Activated gamma-delta T cell treated with anti-CD3 and anti-CD28 coated beads, Interleukin-2, amount 50 U/mL, for 16 hours (primary cell): Measurements from ENCODE around the gene PROB1.
A peak's percentile ranks its signal among the peaks of the same experiment; 100 is the strongest.
"Not testable (repeated sequence)": the region's sequence is repeated elsewhere in the genome, so short reads cannot be mapped to it uniquely, and the experiment has no call there.

Experiments
- DNase-seq: peaks from one replicate; pipeline ENCODE4 v3.0.0-alpha.2; 2020; ENCODE audit warnings: low read depth

The PROB1 gene

DNA sequence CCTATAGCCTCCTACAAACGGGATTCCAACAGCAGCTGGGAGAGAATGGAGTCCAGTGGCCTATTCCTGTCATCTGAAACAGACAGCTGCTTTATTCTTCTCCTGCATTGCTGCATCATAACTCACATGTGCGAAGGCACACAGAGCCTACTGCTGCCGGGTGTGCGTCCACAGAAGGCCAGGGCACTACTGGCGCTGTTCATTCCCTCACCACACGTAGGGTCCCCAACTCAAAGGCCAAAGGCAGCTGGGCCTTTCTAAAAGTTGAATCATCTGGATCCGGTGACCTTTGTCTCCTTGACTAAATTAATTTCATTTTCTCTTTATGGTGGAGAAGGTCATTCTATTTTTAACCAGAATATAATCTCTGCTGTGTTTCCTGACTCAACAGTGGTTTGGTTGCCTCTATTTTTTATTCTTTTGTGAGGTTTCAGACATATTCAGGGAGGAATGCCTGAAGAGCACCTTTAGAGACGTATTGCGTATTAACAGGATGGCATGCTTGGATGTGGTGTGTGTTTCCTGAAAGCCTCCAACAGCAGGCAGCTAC, 19.8 kb upstream of the PROB1 start:
- DNase-seq = no peak

DNA sequence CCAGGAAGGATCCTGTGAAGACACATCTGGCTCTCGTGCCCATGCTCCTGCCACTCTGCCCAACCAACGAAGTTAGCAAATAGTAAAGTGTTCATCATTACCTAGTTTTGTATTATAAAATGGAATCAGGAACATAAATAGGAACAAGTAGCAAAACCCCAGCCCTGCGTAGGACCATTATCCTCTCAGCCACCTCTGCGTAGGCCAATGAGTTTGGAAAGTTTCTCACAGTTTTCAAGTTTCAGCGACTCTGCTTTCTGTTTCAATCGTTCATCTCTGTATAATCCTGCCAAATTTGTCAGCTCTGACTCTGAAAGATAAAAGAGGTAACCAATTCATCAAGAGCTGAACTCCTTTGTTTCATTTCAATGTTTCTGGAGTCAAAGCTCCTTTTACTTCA, 19.1 kb upstream of the PROB1 start:
- no peak for DNase-seq

DNA sequence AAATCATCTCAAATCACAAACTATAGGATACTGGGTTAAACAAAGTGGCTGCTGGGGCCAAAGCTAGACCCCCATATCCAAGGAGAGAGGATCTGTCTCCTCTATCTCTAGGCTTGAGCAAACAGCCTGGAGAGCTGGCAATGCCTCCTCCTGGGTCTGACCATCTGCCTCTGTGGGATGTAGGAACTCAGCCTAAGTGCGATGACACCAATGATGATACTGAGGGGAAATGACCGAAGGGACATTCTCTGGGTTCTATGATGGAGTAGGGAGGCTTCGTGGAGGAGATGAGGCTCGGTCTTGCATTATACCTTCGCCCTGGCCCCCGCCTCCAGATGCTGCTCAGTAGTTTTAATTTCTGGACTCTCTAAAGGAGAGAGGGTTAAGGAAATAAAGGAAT, 18.2 kb upstream of the PROB1 start:
- no peak for DNase-seq

DNA sequence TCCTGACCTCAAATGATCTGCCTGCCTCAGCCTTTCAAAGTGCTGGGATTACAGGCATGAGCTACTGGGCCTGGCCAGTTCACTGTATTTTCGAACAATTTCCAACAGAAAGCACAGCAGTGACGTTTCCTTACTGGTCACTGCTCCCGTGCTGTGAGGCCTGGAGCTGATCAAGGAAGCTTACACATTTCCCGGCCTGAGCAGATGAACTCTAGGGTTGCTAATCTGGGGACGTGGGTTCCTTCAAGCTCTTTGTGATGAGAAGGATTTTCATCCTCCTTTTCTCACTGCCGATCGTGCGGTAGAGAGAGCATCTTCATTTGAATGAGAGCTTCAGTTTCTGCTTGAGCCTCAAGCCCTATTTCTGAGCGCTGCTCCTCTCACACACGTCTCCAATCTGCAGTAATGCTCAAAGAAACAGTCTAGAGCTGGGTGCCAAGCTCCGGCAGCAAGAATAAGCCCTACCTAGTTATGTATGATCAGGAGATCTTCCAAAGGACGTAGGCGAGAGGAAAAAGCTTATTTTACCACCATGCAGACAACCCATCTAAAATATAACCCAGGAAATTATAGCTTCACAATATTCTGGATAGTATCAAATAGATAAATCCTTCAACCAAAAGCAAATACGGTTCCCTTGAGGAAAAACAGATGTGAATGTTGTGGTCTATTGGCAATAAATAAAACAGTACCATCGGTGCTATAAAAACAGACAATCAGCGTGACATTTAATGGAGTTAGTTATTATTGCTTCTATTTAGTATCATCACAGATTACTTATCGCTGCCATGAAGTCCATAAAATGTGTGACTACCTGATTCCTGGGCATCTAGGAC, 16.3 kb upstream of the PROB1 start:
- no peak for DNase-seq

DNA sequence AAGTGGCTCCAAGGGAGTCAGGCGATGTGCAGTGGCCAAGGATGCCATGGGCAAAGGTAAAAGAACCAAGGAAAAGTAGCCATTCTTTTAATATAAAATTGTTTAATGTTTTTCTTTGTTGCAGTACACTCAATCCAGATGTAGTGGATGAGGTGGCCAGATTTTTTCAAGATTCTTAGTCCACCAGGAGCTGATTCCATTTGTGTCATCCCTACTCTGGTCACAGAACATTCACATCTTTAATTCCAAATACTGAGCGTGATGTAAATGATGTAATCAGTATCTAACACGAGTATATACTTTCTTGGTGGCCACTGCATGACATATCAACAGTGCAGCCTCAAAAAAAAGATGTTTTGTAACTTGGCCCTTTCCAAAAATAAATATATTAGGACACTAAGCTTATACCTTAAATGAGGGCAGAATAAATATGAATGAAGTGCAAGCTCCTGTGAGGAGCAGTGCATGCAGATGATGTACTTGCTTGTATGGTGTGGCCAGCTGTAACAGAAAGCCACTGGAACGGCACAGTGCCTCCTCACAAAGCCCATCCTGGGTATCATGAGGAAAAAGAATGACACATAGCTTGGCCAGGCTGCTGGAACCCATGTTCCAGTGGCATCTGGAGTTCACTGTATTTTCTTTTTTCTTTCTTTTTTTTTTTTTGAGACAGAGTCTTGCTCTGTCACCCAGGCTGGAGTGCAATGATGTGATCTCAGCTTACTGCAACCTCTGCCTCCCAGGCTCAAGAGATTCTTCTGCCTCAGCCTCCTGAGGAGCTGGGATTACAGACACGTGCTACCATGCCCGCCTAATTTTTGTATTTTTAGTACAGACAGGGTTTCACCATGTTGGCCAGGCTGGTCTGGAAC, 15.5 kb upstream of the PROB1 start:
- no peak for DNase-seq

DNA sequence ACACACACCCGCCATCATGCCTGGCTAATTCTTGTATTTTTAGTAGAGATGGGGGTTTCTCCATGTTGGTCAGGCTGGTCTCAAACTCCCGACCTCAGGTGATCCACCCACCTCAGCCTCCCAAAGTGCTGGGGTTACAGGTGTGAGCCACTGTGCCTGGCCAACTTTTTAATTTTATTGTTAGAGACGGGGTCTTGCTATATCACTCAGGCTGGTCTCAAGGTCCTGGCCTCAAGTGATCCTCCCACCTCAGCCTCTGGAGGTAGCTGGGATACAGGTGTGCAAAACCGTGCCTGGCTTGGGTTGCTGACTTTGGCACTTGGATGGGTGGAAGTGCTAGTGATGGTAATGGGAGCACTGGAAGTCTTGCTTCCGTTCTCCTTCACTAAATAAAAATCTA, 14.2 kb upstream of the PROB1 start:
- not testable (repeated sequence) for DNase-seq

DNA sequence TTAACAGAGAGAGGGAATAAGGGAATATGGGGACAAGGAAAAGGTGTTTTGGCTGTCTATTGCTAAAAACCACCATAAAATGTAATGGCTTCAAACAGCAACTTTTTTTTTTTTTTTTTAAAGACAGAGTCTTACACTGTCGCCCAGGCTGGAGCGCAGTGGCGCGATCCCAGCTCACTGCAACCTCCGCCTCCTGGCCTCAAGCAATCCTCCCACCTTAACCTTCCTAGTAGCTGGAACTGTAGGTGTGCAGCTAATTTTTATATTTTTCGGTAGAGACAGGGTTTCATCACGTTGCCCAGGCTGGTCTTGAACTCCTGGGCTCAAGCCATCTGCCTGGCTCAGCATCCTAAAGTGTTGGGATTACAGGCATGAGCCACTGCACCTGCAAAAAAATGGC, 13.3 kb upstream of the PROB1 start:
- DNase-seq = no peak

DNA sequence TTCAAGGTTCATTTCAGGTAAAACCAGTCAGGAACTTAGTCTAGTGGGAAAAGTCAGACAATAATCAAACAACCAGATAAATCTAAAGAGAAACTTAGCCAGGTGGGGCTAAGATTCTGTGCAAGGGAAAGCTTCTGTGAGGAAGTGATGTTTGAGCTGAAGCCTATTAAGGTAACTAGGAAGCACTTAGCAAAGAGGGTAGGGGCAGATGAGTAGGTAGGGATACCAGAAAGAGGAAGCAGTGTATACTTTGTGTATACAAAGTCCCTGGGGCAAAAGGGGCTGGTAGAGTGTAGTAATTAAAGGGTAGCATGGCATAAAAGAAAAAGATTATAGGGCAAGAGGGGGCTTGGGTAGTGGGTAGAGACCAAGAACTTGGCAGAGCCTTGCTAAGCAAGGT, 12.6 kb upstream of the PROB1 start:
- DNase-seq = no peak

DNA sequence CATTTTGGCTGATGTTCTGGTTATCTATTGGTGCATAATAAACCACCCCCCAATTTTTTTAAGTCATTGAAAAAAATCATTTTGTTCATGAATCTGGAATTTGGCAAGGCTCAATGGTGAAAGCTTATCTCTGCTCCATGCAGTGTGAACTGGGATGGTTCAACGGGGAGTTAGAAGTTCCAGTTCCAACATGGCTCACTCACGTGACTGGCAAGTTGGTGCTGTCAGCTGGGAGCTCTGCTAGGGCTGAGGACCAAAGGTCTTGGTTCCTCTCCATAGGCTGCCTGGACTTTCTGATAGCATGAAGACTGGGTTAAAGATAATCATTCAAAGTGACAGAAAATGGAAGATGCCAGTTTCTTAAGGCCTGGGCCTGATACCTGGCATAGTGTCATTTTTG, 12.1 kb upstream of the PROB1 start:
- no peak for DNase-seq

DNA sequence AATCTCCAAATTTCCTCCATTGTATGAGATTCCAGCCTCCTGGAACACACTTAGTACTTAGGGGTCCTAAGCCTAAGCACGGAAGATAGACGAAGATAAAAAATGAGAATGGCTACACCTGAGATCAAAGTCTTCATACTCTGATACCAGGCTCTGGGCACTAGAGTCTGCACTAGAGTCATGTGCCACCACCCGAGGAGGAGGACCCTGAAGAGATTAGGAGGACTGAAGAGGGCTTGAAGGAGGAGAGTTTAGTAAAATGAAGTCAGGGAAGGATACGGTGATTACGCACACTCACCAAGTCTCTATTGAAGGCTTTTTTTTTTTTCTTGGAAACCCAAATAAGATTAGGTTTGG, 9.6 kb upstream of the PROB1 start:
- no peak for DNase-seq

DNA sequence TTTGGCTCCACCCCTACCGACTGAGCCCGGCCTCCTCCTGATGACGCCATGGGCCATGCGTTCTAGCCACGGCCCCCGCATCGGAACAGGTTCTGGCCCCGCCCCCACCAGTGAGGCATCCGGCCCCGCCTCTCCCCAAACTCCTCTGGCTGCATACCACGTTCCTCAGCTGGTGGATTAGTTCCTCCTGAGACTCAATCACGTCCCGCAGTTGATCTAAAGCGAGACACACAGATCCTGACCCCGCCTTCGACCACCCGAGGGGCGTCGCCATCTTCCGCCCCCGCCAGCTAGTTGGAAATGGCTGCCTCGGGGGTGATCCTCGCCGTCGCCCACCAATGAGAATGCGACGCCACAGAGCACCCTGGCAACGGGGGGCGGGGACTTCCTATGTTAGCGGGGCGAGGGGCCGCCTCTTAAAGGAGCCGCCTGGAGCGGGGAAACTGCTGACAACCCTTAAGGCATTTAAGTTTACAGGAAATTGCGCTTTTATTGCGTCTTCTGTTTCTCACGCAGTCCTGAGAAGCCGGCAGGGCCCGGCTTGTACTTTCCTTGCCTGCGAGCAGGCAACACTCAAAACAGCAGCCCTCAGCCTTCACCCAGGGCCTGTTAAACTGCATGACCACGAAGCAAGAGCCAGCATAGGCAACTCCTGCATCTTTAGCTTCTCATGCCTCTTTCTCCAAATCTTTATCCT, 9.0 kb upstream of the PROB1 start, which contains the start of gene SPATA24:
Gene SPATA24, minus strand, starts transcription at position 303 of the 697 bp plus-strand sequence. Its CDS starts 29 bp downstream, at position 274.
- DNase-seq = peak; percentile 97

DNA sequence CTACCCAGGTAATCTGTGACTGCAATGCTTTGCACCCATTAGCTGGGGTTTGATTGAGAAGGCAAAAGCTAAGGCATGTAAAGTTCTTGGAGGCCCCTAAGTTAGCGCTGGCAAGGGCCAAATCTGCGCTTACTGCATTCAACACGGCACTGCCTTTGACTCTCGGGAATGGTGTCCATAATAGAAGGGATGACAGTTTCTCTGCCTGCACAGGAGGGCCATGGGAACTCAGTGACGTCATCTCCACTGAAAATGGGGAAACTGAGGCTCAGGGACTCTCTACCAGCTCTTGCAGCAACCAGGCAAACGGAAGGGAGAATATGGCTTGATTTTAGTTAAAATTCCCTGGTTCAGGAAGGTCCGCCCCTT, 8.5 kb upstream of the PROB1 start:
- no peak for DNase-seq

DNA sequence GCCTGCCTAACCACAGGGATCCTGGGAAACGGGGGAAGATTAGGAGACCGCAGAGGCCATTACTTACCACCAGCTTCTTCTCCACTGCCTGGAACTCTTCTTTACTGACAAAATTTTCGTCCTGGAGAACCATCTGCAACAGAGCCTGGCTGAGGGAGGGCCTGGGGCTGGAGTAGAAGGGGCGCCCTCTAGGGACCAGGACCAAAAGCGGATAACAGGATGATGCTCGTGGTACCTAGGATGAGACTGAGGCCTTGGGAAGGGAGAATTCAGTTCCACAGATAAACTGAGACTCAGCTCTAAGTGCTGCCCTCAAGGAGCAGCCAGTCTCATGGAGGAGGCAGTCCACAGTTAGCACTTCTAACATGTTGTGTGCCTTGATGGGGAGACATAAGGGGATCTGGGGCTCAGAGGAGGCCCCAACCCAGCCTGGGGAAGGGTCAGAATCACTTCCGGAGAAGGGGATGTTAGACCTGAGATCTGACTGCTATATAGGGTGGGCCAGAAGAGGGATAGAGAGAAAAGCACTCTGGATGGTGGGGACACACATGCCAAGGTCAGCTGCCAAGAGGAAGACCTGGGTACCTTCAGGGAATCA, 7.8 kb upstream of the PROB1 start:
- DNase-seq = no peak

DNA sequence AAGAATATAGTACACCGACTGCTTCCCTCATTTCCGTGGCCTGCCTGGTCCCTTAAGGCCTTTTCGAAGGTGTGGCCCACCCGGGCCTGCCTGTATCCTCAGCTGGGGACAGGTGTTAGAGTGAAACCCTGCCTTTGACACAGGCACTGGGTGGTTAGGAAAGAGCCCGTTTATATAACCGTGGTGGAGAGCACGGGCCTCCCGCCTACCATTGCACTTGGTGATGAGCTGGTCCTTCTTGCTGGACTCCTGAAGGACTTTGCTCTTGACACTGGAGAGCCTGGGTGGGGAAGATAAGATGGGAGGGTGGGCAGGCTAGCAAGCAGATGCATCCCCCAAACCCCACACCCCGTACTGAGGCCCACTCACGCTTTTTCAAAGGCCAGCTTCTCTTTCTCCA, 6.6 kb upstream of the PROB1 start:
- no peak for DNase-seq

DNA sequence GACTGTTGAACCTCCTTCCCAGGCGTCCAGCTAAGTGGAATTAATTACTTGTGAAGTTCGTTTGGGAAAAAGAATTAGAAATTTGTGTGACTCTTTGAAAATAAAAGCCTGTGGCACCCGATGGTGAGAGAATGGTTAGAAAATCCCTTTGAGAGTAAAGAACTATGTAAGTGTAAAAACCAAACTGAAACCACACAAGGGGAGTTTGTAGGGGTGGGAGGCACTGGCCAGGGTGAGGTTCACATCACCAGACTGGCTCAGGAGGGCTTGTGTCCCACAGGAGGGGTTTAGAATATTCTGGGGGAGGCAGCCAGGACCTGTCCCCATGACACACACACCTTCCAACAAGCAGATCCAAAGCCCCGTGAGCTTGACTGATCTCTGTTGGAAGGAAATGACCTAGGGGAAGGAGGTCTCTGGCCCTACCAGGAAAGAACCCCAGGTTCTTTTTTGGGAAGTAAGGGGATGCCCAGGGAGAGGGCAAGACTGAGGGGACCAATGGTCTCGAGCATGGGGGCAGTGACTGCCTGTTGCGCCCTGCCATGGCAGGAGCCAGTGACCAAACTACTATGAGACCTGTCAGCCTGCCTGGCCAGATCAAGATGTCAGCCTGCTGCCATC, 4.7 kb upstream of the PROB1 start:
- DNase-seq = no peak

DNA sequence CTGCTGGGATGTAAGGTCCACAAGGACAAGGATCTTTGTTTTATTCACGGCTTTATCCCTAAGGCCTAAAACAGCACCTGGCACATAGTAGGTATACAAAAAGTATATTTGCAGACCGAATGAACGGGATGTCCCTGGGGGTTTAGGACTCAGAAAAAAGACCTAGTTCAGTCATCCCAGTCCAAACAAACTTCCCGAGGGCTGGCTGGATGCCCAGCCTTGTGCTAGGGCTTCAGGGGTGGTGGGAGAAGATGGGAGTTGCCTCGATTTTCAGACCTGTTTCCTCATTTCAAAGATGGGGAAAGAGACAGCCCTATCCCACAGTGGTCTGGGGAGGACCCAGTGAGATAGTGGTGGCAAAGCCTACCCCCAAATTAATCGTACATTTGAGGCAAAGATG, 3.0 kb upstream of the PROB1 start:
- no peak for DNase-seq

DNA sequence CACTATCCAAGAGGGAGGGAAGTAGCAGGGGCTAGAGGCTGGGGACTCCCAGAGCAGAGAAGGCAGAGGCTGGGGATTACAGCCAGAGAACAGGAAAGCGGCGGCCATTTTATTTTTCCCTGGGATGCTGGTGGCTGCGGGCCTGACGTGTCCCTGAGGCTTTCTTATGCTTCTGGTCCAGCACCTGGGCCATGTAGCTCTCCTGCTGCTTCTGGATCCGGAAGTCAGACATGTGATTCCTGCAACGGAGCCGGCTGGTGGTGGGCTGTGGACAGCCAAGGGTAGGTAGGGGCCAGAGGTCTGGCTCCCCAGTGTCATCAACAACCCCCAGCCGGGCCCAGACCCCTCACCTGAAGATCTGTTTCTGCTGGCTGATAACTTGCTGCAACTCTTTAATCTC, 1.8 kb upstream of the PROB1 start:
- DNase-seq = no peak

DNA sequence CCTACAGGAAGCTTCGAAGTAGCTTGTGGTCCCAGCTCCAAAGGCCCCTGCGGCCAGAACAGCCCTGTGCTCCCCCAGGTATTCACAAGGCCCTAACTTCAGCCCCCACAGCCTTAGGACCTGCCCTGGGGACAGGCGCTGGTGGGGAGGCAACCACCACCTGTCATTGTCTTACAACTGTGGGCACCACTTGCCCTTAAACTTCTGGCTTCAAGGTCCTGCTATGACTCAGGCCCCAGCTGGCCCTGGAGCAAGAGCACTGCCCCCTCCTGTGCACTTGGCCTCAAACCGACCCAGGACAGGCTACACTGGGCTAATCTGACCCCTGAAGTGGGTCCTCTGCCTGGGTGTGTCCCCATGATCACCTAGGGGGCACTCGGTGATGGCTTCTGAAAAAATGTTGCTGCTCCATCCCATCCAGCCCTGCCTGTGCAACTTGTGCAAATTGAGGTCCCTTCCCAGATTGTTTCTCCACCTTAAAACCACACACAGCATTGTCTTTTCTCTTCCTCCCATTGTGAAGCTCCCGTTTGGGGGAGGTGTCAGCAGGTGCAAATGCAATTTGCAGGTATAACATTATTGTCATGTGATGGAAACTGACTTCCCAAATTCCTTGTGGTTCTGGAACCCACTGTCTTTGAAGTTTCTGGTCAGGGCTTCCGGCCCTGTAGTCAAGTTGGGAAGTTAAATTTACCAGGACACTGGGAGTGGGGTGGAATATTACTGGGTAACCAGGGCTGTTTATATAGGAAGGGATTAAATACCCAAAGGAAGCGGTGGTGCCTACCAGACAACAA, 1.1 kb upstream of the PROB1 start:
- DNase-seq = no peak

DNA sequence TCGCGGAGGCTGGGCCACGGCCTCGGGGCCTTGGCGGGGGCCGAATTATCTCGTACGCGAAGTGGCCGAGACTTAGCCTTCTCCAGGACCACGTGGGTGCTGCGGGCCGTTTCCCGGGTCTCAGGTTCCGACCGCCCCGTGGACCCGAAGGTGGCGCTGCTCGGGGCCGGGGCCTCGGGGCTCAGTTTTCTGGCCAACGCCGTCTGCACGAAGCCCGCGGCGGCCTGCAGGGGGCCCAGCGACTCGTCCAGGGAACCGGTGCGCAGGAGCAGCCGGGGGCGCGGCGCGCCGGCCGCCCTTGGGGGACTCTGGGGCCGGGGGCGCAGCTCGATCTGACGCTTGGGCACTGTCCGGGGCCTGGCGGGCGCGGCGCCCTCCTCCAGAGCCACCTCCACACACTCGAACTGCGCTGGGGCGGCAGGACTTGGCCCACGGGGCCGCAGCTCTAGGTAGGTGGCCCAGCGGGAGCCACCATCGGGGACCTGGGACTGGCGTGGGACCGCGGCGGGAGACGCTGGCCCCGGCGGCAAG, 716 bp downstream of the PROB1 start:
- DNase-seq = peak; percentile 49

DNA sequence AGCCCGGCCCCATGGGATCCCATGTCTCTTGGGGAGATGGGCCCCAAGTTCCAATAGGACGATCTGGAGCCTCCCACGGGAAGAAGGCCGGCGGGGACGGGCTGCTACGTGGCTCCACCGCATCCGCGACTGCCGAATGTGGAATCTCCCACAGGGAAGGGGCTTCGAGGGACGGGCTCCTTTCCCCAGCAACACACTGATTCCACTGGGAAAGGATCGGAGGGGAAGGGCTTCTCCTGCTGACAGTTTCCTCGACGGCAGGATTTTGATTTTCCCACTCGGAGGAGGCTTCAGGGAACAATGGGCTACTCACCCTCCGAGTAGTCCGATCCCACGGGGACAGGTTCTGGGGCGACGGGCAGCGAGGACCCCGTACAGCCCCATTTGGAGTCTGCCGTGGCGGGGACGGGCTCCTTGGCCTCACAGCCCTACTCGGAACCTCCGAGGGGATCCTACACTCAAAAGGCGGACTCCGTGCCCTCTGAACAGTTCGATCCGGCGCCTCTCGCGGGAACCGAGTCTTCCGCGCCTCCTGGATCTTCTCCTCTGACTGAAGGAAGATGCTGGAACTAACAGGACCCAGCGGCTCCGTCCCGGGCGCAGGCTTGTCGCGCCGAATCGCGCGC, 1.3 kb downstream of the PROB1 start:
- DNase-seq = no peak
